Liver (tissue), 9 donors: ENCODE results near the gene SFXN2. TPM values are rescaled to one million over a fixed set of nuclear protein-coding genes. Genes with fewer than 3 reads are reported as not detected.

ENCODE experiments used
- DNase-seq: peaks from one replicate; pipeline ENCODE4 v3.0.0-alpha.2; 2017; ENCODE audit warnings: low spot score
- H3K27ac ChIP-seq, 2 donors: one replicate each; pipeline ENCODE4 v1.7.0; 2013; ENCODE audit warnings: inconsistent platforms in 2 of 2, low read length in 2 of 2, control low read depth in 1 of 2, low read depth in 1 of 2, mild to moderate bottlenecking in 1 of 2
- H3K27me3 ChIP-seq, 4 donors: one replicate each; pipeline versions ENCODE4 v1.6.1 to v1.7.0; 2013; ENCODE audit warnings: low read length in 3 of 4, inconsistent platforms in 1 of 4, mild to moderate bottlenecking in 1 of 4, moderate library complexity in 1 of 4; ENCODE audit not compliant: control insufficient read depth in 4 of 4, insufficient read depth in 4 of 4
- H3K36me3 ChIP-seq, 4 donors: one replicate each; pipeline versions ENCODE4 v1.6.1 to v1.7.0; 2013; ENCODE audit warnings: low read length in 3 of 4, mild to moderate bottlenecking in 3 of 4, low read depth in 1 of 4, moderate library complexity in 1 of 4; ENCODE audit not compliant: control insufficient read depth in 4 of 4, insufficient read depth in 3 of 4
- H3K4me1 ChIP-seq, 4 donors: one replicate each; pipeline versions ENCODE4 v1.6.1 to v1.7.0; 2013; ENCODE audit warnings: low read length in 3 of 4, mild to moderate bottlenecking in 3 of 4, moderate library complexity in 1 of 4; ENCODE audit not compliant: control insufficient read depth in 4 of 4, insufficient read depth in 4 of 4
- H3K4me3 ChIP-seq, 3 donors: one replicate each; pipeline versions ENCODE4 v1.6.1 to v1.7.0; 2013; ENCODE audit warnings: low read length in 3 of 3, control low read depth in 1 of 3, low read depth in 1 of 3, mild to moderate bottlenecking in 1 of 3
- H3K9ac ChIP-seq, 2 donors: one replicate each; pipeline ENCODE4 v1.7.0; 2013; ENCODE audit warnings: low read length in 2 of 2, mild to moderate bottlenecking in 2 of 2, moderate library complexity in 2 of 2, control low read depth in 1 of 2, low read depth in 1 of 2
- H3K9me3 ChIP-seq, 4 donors: one replicate each; pipeline versions ENCODE4 v1.6.1 to v1.7.0; 2013; ENCODE audit warnings: low read length in 3 of 4; ENCODE audit not compliant: control insufficient read depth in 4 of 4
- CTCF ChIP-seq: fragments of 150-350 bp; IDR thresholded peaks from 2 replicates; pipeline ENCODE4 v1.5.1; 2017; ENCODE audit warnings: improper control_type of control experiment, low read depth, low read length; ENCODE audit not compliant: missing input control
- FOXA1 ChIP-seq: IDR thresholded peaks from 2 replicates; pipeline ENCODE4 v1.6.1; 2016; ENCODE audit warnings: antibody characterized with exemption
- FOXA2 ChIP-seq: IDR thresholded peaks from 2 replicates; pipeline ENCODE4 v1.6.1; 2016; ENCODE audit warnings: antibody characterized with exemption
- GABPA ChIP-seq, 2 donors: IDR thresholded peaks in 1 of 2; conservative IDR thresholded peaks in 1 of 2; 2 replicates each; pipeline ENCODE4 v1.6.1; 2016; ENCODE audit warnings: antibody characterized with exemption in 2 of 2, mild to moderate bottlenecking in 1 of 2, moderate library complexity in 1 of 2
- HNF4G ChIP-seq: IDR thresholded peaks from 2 replicates; pipeline ENCODE4 v1.6.1; 2016; ENCODE audit warnings: antibody characterized with exemption
- JUND ChIP-seq, 2 donors: IDR thresholded peaks; 2 replicates each; pipeline ENCODE4 v1.6.1; 2016; ENCODE audit warnings: antibody characterized with exemption in 2 of 2
- MAX ChIP-seq: IDR thresholded peaks from 2 replicates; pipeline ENCODE4 v1.6.1; 2016; ENCODE audit warnings: antibody characterized with exemption
- NR2F2 ChIP-seq: IDR thresholded peaks from 2 replicates; pipeline ENCODE4 v1.6.1; 2016; ENCODE audit warnings: antibody characterized with exemption
- REST ChIP-seq: IDR thresholded peaks from 2 replicates; pipeline ENCODE4 v1.6.1; 2016; ENCODE audit warnings: antibody characterized with exemption, mild to moderate bottlenecking
- RXRA ChIP-seq, 2 donors: IDR thresholded peaks; 2 replicates each; pipeline ENCODE4 v1.6.1; 2017 to 2018; ENCODE audit warnings: antibody characterized with exemption in 2 of 2, mild to moderate bottlenecking in 1 of 2
- SP1 ChIP-seq: IDR thresholded peaks from 2 replicates; pipeline ENCODE4 v1.6.1; 2018; ENCODE audit warnings: antibody characterized with exemption, mild to moderate bottlenecking
- TAF1 ChIP-seq: conservative IDR thresholded peaks from 2 replicates; pipeline ENCODE4 v1.6.1; 2016; ENCODE audit warnings: antibody characterized with exemption, mild to moderate bottlenecking
- WGBS: extraction: QIAGEN DNeasy Blood & Tissue Kit; methylation state at CpG from one replicate; pipeline ENCODE4 v1.1.7; 2013; 5-methylcytosine and 5-hydroxymethylcytosine counted together
- polyA plus RNA-seq, 2 donors: library from polyadenylated mRNA; stranded (reverse) in 1 of 2; unstranded in 1 of 2; fragments of 200-250 nt in 1 of 2; fragments of >200 nt in 1 of 2; fragmentation: Nextera tagmentation in 1 of 2; extraction: Ambion mirVana in 1 of 2; gene quantifications; one replicate each; pipeline versions ENCODE4 v1.2.1 to v1.2.3, GENCODE V29; 2013 to 2015
- total RNA-seq, 2 donors: library from RNA; depleted of rRNA; stranded (reverse); fragments of >200 nt; gene quantifications; one replicate each; pipeline ENCODE4 v1.2.3, GENCODE V29; 2014
- TF ChIP-seq, protein P1 (sequence below): IDR thresholded peaks from 2 replicates; pipeline ENCODE4 v1.6.1; 2016; ENCODE audit warnings: antibody characterized with exemption
- TF ChIP-seq, protein P2 (sequence below): IDR thresholded peaks from 2 replicates; pipeline ENCODE4 v1.6.1; 2016; ENCODE audit warnings: antibody characterized with exemption
- donor health status: healthy.
- donor health status: healthy.
- donor health status: healthy.
- donor health status: healthy.
- donor health status: healthy.

SFXN2 gene
- total and polyA plus RNA-seq, 4 donors = 6.0 to 22.6 (median 17.7) TPM

GRCh38 chr10:102677331-102678067, 36.9 kb upstream of the SFXN2 start (continued):
- TF ChIP-seq CTCF (no peak), MAX (no peak)

GRCh38 chr10:102678068-102678400, 36.4 kb upstream of the SFXN2 start:
- Histone ChIP-seq H3K9ac (no peak overlapping the region), H3K9me3 (no peaks in the 10 kb centered on the region), H3K4me3 (no peak overlapping the region), H3K27me3 (no peaks in the 10 kb centered on the region), H3K27ac (no peak overlapping the region), H3K4me1 (peaks cover 4 to 24% (median 14%) of the 10 kb centered on the region in 4 donors), H3K36me3 (no peaks in the 10 kb centered on the region)
- TF ChIP-seq REST (no peak), NR2F2 (no peak), FOXA1 (no peak)
- 45% methylated on average over 9 of the region's 9 CpGs for WGBS
- DNase-seq = no peak

DNA sequence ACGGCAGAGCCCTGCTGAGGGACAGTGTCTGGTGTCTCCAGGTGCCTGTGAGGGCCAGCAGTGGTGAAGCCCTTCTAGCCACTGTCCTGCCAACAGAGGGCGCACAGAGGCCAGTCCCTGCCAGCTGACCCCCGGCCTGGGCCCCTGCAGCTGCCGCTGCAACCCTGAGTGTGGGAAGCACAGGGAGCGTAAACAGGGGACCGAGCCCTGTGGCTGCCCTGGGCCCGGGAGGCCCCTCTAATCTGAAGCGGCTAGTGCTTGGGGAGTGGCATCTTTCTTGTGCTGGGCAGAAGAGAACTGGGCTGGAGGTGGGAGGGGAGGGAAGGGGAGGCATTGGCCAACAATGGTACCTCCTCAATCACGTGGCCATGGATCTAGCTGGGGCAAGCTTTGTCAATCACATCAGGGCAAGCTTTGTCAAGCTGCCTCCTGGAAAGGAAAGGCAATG, 35.6 kb upstream of the SFXN2 start:
- Histone ChIP-seq H3K27me3 (no peaks in the 10 kb centered on the region), H3K27ac (no peak overlapping the region), H3K4me3 (no peak overlapping the region), H3K9me3 (no peaks in the 10 kb centered on the region), H3K36me3 (no peaks in the 10 kb centered on the region), H3K9ac (no peak overlapping the region), H3K4me1 (peaks cover 4 to 24% (median 14%) of the 10 kb centered on the region in 4 donors)
- WGBS = 33% methylated on average over 9 of the region's 9 CpGs
- DNase-seq = peak; percentile 76
- TF ChIP-seq CTCF = peak; percentile 52
- no peak for TF ChIP-seq FOXA2
- TF ChIP-seq, protein P1, sequence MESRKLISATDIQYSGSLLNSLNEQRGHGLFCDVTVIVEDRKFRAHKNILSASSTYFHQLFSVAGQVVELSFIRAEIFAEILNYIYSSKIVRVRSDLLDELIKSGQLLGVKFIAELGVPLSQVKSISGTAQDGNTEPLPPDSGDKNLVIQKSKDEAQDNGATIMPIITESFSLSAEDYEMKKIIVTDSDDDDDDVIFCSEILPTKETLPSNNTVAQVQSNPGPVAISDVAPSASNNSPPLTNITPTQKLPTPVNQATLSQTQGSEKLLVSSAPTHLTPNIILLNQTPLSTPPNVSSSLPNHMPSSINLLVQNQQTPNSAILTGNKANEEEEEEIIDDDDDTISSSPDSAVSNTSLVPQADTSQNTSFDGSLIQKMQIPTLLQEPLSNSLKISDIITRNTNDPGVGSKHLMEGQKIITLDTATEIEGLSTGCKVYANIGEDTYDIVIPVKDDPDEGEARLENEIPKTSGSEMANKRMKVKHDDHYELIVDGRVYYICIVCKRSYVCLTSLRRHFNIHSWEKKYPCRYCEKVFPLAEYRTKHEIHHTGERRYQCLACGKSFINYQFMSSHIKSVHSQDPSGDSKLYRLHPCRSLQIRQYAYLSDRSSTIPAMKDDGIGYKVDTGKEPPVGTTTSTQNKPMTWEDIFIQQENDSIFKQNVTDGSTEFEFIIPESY = no peak
- TF ChIP-seq, protein P2, sequence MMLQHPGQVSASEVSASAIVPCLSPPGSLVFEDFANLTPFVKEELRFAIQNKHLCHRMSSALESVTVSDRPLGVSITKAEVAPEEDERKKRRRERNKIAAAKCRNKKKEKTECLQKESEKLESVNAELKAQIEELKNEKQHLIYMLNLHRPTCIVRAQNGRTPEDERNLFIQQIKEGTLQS = no peak
- no peak for TF ChIP-seq HNF4G
- no peak for TF ChIP-seq MAX
- TF ChIP-seq REST = no peak
- no peak for TF ChIP-seq RXRA (IDR thresholded peaks at IDR 0.05)
- TF ChIP-seq TAF1 = no peak
- no peak for TF ChIP-seq GABPA (IDR thresholded peaks at IDR 0.05 in 1 of 2, conservative IDR thresholded peaks at IDR 0.05 in 1 of 2)
- no peak for TF ChIP-seq SP1
- no peak for TF ChIP-seq JUND (IDR thresholded peaks at IDR 0.05)
- TF ChIP-seq NR2F2 = peak; percentile 15
